OCI-LY7 (cell line): ENCODE results near the gene CEP164. TPM values are rescaled to one million over a fixed set of nuclear protein-coding genes. Genes with fewer than 3 reads are reported as not detected.

Experiments used
- BruUV-seq: library from RNA; stranded (reverse); fragments of 400-500 nt; replicated peaks from 2 replicates; lab custom pipeline; 2021; lab: Mats Ljungman, UMichigan
- CTCF ChIA-PET: fragments of 300-600 bp; sonication (Branson Sonifier 250); formaldehyde crosslinking; loops from one replicate; lab custom pipeline; 2022; ENCODE audit warnings: antibody characterized with exemption; ENCODE audit not compliant: unreplicated experiment; lab: Charles Lee
- POLR2A ChIA-PET: fragments of 300-600 bp; sonication (Branson Sonifier 250); formaldehyde crosslinking; loops from one replicate; lab custom pipeline; 2022; ENCODE audit warnings: antibody characterized with exemption; lab: Charles Lee
- DNase-seq: peaks from one replicate; pipeline ENCODE4 v3.0.0-alpha.2; 2015; ENCODE audit warnings: low spot score
- H2AFZ ChIP-seq: fragments of 200-600 bp; sonication (generic), shearing (Covaris generic); 2 replicates; pipeline ENCODE4 v1.6.1; 2014; ENCODE audit warnings: mild to moderate bottlenecking, antibody characterized with exemption, low read length, moderate library complexity
- H3K27ac ChIP-seq: fragments of 200-600 bp; sonication (generic); 2 replicates; pipeline ENCODE4 v1.5.1; 2014; ENCODE audit warnings: mixed run types, low read depth, mild to moderate bottlenecking, moderate library complexity, low read length, inconsistent platforms; ENCODE audit not compliant: poor library complexity, severe bottlenecking
- H3K36me3 ChIP-seq: fragments of 200-600 bp; sonication (generic); 2 replicates; pipeline ENCODE4 v1.6.1; 2014; ENCODE audit warnings: mild to moderate bottlenecking, antibody characterized with exemption, low read length, moderate library complexity, mixed read lengths; ENCODE audit not compliant: insufficient read depth
- H3K4me1 ChIP-seq: fragments of 200-600 bp; sonication (generic); 2 replicates; pipeline ENCODE4 v1.5.1; 2014; ENCODE audit warnings: mild to moderate bottlenecking, low read length; ENCODE audit not compliant: insufficient read depth, poor library complexity, severe bottlenecking
- H3K4me2 ChIP-seq: fragments of 200-600 bp; sonication (generic); 2 replicates; pipeline ENCODE4 v1.6.1; 2014; ENCODE audit warnings: mild to moderate bottlenecking, low read length
- H3K4me3 ChIP-seq: fragments of 200-600 bp; sonication (generic); 2 replicates; pipeline ENCODE4 v1.5.1; 2014; ENCODE audit warnings: mild to moderate bottlenecking, low read depth, low read length; ENCODE audit not compliant: poor library complexity, severe bottlenecking
- H3K79me2 ChIP-seq: fragments of 200-600 bp; sonication (generic); 2 replicates; pipeline ENCODE4 v1.6.1; 2016; ENCODE audit warnings: low read depth, mild to moderate bottlenecking, low read length, moderate library complexity, mixed read lengths; ENCODE audit not compliant: insufficient read depth
- H3K9me2 ChIP-seq: fragments of 200-600 bp; sonication (generic); 2 replicates; pipeline ENCODE4 v1.6.1; 2016; ENCODE audit warnings: mild to moderate bottlenecking, low read length, mixed read lengths; ENCODE audit not compliant: insufficient read depth
- H3K9me3 ChIP-seq: fragments of 200-600 bp; sonication (generic); 2 replicates; pipeline ENCODE4 v1.6.1; 2014; ENCODE audit warnings: mild to moderate bottlenecking, mixed run types, low read length, mixed read lengths
- H4K20me1 ChIP-seq: fragments of 200-600 bp; sonication (generic); 2 replicates; pipeline ENCODE4 v1.6.1; 2014; ENCODE audit warnings: mild to moderate bottlenecking, antibody characterized with exemption, low read length, moderate library complexity, mixed read lengths; ENCODE audit not compliant: insufficient read depth
- EZH2phosphoT487 ChIP-seq: fragments of 200-600 bp; sonication (generic); IDR thresholded peaks from 2 replicates; pipeline ENCODE4 v1.6.1; 2018; ENCODE audit warnings: low read depth, borderline replicate concordance, mild to moderate bottlenecking, mixed run types, antibody characterized with exemption, low read length, moderate library complexity, mixed read lengths
- intact Hi-C: fragments of 100-400 bp; cut with micrococcal nuclease; formaldehyde crosslinking; loops from one replicate; pipeline ENCODE4 v1.10.0; 2022; ENCODE audit not compliant: unreplicated experiment
- total RNA-seq, 2 experiments: library from RNA; depleted of rRNA in 1 of 2; stranded (reverse); fragments of >200 nt in 1 of 2; shearing (Covaris generic) in 1 of 2; gene quantifications; 2 replicates each; pipeline ENCODE4 v1.2.3, GENCODE V29; 2014 to 2022
- TF ChIP-seq, protein P1 (sequence below): fragments of 200-600 bp; sonication (generic); conservative IDR thresholded peaks from 2 replicates; pipeline ENCODE4 v1.5.1; 2014; ENCODE audit warnings: mild to moderate bottlenecking, antibody characterized with exemption, low read length, moderate library complexity, mixed read lengths

The CEP164 gene
- total RNA-seq, 2 experiments from 2014 or later = 25.3 to 48.7 TPM

DNA sequence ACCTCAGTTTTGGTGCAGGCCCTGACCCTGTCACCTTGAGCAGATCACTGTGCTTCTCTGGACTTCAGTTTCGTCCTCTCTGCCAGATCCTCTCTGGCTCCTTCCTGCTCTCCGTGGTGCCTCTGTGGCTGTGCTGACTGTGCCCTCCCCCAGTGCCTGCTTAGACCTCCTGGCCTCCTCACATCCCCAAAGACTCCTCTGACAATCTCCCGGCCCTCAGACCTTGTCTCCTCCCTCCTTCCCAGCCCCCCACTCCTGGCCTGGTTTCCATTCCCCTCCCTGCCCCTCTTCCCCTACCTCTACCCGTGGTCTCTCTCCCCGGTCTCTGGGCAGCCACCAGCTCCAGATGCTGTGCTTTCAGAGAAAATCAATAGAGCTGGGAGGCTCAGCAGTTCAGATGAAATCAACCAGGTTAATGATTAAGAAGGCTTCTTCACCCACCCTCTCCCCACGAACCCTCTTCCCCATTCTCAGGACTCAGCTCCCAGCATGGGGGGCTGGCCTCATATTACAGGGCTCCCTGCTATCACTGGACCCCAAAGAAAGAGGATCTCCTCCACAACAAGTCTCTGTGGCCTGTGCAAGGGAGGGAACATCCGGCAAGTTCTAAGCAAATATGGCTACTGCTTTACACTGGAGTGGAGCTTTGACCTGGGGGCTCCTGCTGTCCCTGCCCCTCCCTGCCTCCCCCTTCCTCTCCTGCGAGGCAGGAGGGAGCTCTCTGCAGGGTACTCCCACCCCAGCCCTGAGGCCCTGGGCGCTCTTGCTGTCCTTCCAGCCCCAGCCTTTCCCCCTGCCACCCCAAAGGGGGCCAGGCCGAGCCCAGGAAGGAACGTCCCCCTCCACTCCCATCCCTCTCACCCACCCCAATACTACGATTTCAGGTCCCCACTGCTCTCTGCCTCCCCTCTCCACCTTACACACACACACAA, 28.0 kb upstream of the CEP164 start:
- H2AFZ ChIP-seq = no peak overlapping the region
- no peaks in the 10 kb centered on the region for H4K20me1 ChIP-seq
- H3K9me3 ChIP-seq = no peaks in the 10 kb centered on the region
- ChIA-PET CTCF (no interaction called here), POLR2A (interaction anchor here (0.5 kb wide), 1 partner anchor 54 kb away, joined by 3 read pairs; no protein-coding TSS in a partner anchor)
- H3K4me3 ChIP-seq = no peak overlapping the region
- no TSS peak for BruUV-seq
- no peak overlapping the region for H3K4me2 ChIP-seq
- H3K79me2 ChIP-seq = no peaks in the 10 kb centered on the region
- H3K4me1 ChIP-seq = no peaks in the 10 kb centered on the region
- H3K36me3 ChIP-seq = no peaks in the 10 kb centered on the region
- no peak overlapping the region for H3K27ac ChIP-seq
- intact Hi-C loops = no loop called here
- DNase-seq = no peak
- no peaks in the 10 kb centered on the region for H3K9me2 ChIP-seq
- TF ChIP-seq EZH2phosphoT487 = no peak
- TF ChIP-seq, protein P1, sequence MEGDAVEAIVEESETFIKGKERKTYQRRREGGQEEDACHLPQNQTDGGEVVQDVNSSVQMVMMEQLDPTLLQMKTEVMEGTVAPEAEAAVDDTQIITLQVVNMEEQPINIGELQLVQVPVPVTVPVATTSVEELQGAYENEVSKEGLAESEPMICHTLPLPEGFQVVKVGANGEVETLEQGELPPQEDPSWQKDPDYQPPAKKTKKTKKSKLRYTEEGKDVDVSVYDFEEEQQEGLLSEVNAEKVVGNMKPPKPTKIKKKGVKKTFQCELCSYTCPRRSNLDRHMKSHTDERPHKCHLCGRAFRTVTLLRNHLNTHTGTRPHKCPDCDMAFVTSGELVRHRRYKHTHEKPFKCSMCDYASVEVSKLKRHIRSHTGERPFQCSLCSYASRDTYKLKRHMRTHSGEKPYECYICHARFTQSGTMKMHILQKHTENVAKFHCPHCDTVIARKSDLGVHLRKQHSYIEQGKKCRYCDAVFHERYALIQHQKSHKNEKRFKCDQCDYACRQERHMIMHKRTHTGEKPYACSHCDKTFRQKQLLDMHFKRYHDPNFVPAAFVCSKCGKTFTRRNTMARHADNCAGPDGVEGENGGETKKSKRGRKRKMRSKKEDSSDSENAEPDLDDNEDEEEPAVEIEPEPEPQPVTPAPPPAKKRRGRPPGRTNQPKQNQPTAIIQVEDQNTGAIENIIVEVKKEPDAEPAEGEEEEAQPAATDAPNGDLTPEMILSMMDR = no peak

DNA sequence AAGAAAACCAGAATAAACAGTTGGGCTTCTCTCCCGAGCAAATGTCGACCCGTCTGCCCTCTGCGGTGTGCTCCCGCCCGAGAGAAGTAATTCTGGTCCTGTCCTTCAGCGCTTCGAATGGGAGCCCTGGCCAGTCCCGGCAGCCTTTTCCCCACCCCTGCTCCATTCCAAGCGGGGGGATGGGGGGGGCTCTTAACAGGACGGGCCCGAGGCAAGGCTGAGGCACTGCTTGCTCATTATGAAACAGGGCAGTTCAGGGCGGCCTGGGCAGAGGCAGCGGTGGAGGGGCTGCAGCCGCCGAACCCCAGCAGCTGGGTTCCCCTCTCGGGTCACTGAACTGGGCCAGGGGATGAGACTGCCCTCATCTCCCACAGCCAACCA, 27.4 kb upstream of the CEP164 start:
- intact Hi-C loops = no loop called here
- Histone ChIP-seq H3K4me1 (no peaks in the 10 kb centered on the region), H3K79me2 (no peaks in the 10 kb centered on the region), H3K9me2 (no peaks in the 10 kb centered on the region), H3K4me2 (no peak overlapping the region), H3K27ac (no peak overlapping the region), H4K20me1 (no peaks in the 10 kb centered on the region), H3K36me3 (no peaks in the 10 kb centered on the region), H3K9me3 (no peaks in the 10 kb centered on the region), H2AFZ (no peak overlapping the region), H3K4me3 (no peak overlapping the region)
- no peak for TF ChIP-seq EZH2phosphoT487
- TF ChIP-seq, protein P1 = no peak
- DNase-seq = no peak
- no TSS peak for BruUV-seq
- CTCF ChIA-PET = no interaction called here
- POLR2A ChIA-PET = interaction anchor here (0.5 kb wide), 1 partner anchor 54 kb away, joined by 3 read pairs; no protein-coding TSS in a partner anchor

DNA sequence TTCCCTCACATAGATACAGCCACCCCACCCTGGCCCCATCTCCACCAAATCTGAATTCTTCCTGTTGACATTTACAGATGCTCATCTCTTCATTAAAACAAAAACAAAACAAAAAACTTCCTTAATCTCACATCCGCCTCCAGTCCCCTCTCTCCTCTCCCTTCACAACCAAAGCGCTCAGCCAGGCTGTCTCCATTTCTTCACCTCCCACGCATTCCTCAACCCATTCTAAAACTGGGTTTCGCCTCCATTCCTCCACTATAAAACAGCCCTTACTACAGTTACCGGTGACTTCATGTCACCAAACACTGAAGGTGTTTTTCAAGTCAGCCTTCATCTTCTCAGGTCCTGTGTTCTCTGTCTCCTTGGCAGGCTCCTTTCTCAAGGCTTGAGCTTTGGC, 26.9 kb upstream of the CEP164 start:
- POLR2A ChIA-PET = no interaction called here
- Histone ChIP-seq H3K9me2 (no peaks in the 10 kb centered on the region), H2AFZ (no peak overlapping the region), H3K4me3 (no peak overlapping the region), H3K9me3 (no peaks in the 10 kb centered on the region), H3K79me2 (no peaks in the 10 kb centered on the region), H3K4me1 (no peaks in the 10 kb centered on the region), H3K27ac (no peak overlapping the region), H3K4me2 (no peak overlapping the region), H3K36me3 (no peaks in the 10 kb centered on the region), H4K20me1 (no peaks in the 10 kb centered on the region)
- intact Hi-C loops = no loop called here
- BruUV-seq = no TSS peak
- CTCF ChIA-PET = no interaction called here
- no peak for TF ChIP-seq EZH2phosphoT487
- TF ChIP-seq, protein P1 = no peak
- no peak for DNase-seq
